ENCODE data around the gene PPP1R14D.
"Not testable (repeated sequence)": the region's sequence is repeated elsewhere in the genome, so short reads cannot be mapped to it uniquely, and the experiment has no call there.

The PPP1R14D gene

GRCh38 chr15:40828447-40829036, at the start of gene PPP1R14D:
Gene PPP1R14D (minus strand): TSS chr15:40828708. CDS start chr15:40828641, 67 bp downstream.
- no peak for DNase-seq (ENCODE audit: low spot score)

GRCh38 chr15:40877694-40878093, 49.2 kb upstream of the PPP1R14D start:
- DNase-seq (ENCODE audit: low spot score): no peak

- DNase-seq (ENCODE audit: low spot score): no peak
Observed at GRCh38 chr15:40875991-40876730, 47.7 kb upstream of the PPP1R14D start.

GRCh38 chr15:40873694-40874561, 45.4 kb upstream of the PPP1R14D start, which contains the start of gene RHOV:
Gene RHOV (minus strand): TSS chr15:40874234. CDS start chr15:40874139, 95 bp downstream.
- peak; percentile 85 for DNase-seq (ENCODE audit: low spot score)

- DNase-seq (ENCODE audit: low spot score): no peak
Observed at GRCh38 chr15:40872791-40873693, 44.5 kb upstream of the PPP1R14D start.

- DNase-seq (ENCODE audit: low spot score): no peak
Observed at GRCh38 chr15:40871749-40872617, 43.5 kb upstream of the PPP1R14D start.

GRCh38 chr15:40870716-40871115, 42.2 kb upstream of the PPP1R14D start:
- DNase-seq (ENCODE audit: low spot score): no peak

GRCh38 chr15:40869686-40870085, 41.2 kb upstream of the PPP1R14D start:
- DNase-seq (ENCODE audit: low spot score): no peak

- no peak for DNase-seq (ENCODE audit: low spot score)
Observed at GRCh38 chr15:40867199-40867598, 38.7 kb upstream of the PPP1R14D start.

- no peak for DNase-seq (ENCODE audit: low spot score)
Observed at GRCh38 chr15:40863660-40864270, 35.3 kb upstream of the PPP1R14D start.

GRCh38 chr15:40861147-40861546, 32.6 kb upstream of the PPP1R14D start:
- not testable (repeated sequence) for DNase-seq (ENCODE audit: low spot score)

- peak; percentile 69 for DNase-seq (ENCODE audit: low spot score)
Observed at GRCh38 chr15:40859206-40859851, 30.8 kb upstream of the PPP1R14D start.

GRCh38 chr15:40858706-40859105, 30.2 kb upstream of the PPP1R14D start:
- DNase-seq (ENCODE audit: low spot score): no peak

GRCh38 chr15:40857601-40858341, 29.3 kb upstream of the PPP1R14D start:
- peak; percentile 48 for DNase-seq (ENCODE audit: low spot score)

- DNase-seq (ENCODE audit: low spot score): no peak
Observed at GRCh38 chr15:40856746-40857145, 28.2 kb upstream of the PPP1R14D start.

- no peak for DNase-seq (ENCODE audit: low spot score)
Observed at GRCh38 chr15:40855706-40856234, 27.3 kb upstream of the PPP1R14D start.

GRCh38 chr15:40854161-40854560, 25.7 kb upstream of the PPP1R14D start:
- no peak for DNase-seq (ENCODE audit: low spot score)

- no peak for DNase-seq (ENCODE audit: low spot score)
Observed at GRCh38 chr15:40853241-40853890, 24.9 kb upstream of the PPP1R14D start.

All from RKO (cell line).